ENCODE data around the gene RBM23. TPM values are rescaled to one million over a fixed set of nuclear protein-coding genes. Genes with fewer than 3 reads are reported as not detected.

The RBM23 gene
- polyA plus RNA-seq, 2 of the 4 experiments (the other 2 are of a cell fraction) = 65.8 to 68.0 TPM

DNA sequence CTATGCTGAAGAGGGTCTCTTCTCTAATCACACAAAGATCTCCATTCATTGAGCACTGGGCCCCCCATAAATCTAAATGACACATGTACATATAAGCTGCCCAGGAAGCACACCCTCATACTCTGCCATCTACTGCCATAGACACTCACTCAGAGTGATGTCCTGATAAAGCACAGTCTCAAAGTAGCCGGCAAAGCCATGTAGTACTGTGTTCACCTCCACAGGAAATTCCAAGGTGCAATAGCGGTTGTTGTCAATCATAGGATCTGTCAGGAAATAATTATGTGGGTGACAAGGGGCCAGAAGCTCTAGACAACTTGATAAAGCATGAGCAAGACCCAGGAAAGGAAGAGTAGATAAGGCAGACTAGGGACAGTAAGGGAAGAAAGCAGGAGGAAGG, 3.3 kb upstream of the RBM23 start (continued):
- TF ChIP-seq CTCF (IDR thresholded peaks at IDR 0.05) (no peak), CHD4 (IDR thresholded peaks at IDR 0.05; ENCODE audit: borderline replicate concordance) (no peak), REST (IDR thresholded peaks at IDR 0.05) (no peak), PHF8 (IDR thresholded peaks at IDR 0.05; ENCODE audit: borderline replicate concordance, low read depth) (no peak), EHF (CRISPR knock-in tag; IDR thresholded peaks at IDR 0.05) (no peak), JUN (IDR thresholded peaks at IDR 0.05) (no peak)
- TF ChIP-seq, protein P1, sequence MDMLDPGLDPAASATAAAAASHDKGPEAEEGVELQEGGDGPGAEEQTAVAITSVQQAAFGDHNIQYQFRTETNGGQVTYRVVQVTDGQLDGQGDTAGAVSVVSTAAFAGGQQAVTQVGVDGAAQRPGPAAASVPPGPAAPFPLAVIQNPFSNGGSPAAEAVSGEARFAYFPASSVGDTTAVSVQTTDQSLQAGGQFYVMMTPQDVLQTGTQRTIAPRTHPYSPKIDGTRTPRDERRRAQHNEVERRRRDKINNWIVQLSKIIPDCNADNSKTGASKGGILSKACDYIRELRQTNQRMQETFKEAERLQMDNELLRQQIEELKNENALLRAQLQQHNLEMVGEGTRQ (IDR thresholded peaks at IDR 0.05) = no peak

- FAIRE-seq = no peak
- ATAC-seq = no peak
- peaks cover 18% of the 10 kb centered on the region for H3K4me1 ChIP-seq
- ChIA-PET POLR2A (interaction anchor here (1.0 to 2.6 kb wide), 3 partner anchors 8 to 37 kb away, joined by 3 to 51 read pairs (median 3); partner anchors contain the start of genes HAUS4 and PRMT5), CTCF (interaction anchor here (0.9 to 14.6 kb wide), 5 partner anchors 10 to 364 kb away, joined by 3 to 118 read pairs (median 6); partner anchors contain the start of genes AJUBA and PRMT5)
- no peak overlapping the region for H3K4me2 ChIP-seq
- no peaks in the 10 kb centered on the region for H3K9me3 ChIP-seq
- DNase-seq (ENCODE audit: low read depth in 1 of 2, low spot score in 1 of 2) = no peak
- 92% methylated on average over 6 of the region's 6 CpGs for WGBS (ENCODE audit: missing lambda C conversion rate)
- no peak overlapping the region for H3K4me3 ChIP-seq
- TF ChIP-seq RNF2 (IDR thresholded peaks at IDR 0.05; ENCODE audit: borderline replicate concordance, low read depth) = no peak
- H3K27ac ChIP-seq = no peak overlapping the region
Measured at GRCh38 chr14:22920697-22921096, 1.7 kb upstream of the RBM23 start.

DNA sequence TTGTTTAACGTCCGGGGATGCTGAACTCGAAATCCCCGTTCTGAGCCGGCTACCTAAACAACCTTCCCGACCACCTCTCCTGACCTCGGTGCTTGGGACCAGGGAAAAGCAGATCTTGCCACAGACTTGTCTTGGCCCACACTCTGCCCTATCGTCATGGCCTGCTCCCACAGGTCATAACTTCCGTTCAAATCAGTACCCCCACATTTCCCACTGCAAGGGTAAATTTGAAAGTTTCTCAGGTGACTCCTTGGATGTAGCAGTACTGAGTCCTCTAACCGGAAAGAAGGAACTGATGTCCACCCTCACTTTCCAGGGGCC, 612 bp upstream of the RBM23 start:
- FAIRE-seq (no peak), ATAC-seq (peak in 1 of 2 experiments; percentile 48; a peak in 5 of 6 replicates)
- 0 out of 3 replicates have a peak, but pooled peaks have one; percentile 45 for TF ChIP-seq BCL3 (IDR thresholded peaks at IDR 0.05)
- TF ChIP-seq NFE2L2 (conservative IDR thresholded peaks at IDR 0.05; ENCODE audit: low read length) = no peak

More for the DNA sequence above, 612 bp upstream of the RBM23 start:
- Histone ChIP-seq H3K9me3 (no peaks in the 10 kb centered on the region), H3K4me1 (peaks cover 18% of the 10 kb centered on the region), H3K4me3 (peak overlapping the region; percentile 30), H3K4me2 (peak overlapping the region; percentile 68), H3K27ac (peak overlapping the region; percentile 54 to 78; a peak in 5 of 6 replicates)
- ChIA-PET CTCF (interaction anchor here (0.5 to 14.6 kb wide), 10 partner anchors 11 to 363 kb away, joined by 3 to 118 read pairs (median 3); partner anchors contain the start of gene PRMT5), POLR2A (interaction anchor here (0.9 to 2.6 kb wide), 10 partner anchors 10 to 153 kb away, joined by 3 to 51 read pairs (median 4); partner anchors contain the start of genes HAUS4, OXA1L and PRMT5)
- WGBS (ENCODE audit: missing lambda C conversion rate) = 20% methylated on average over 10 of the region's 10 CpGs
- DNase-seq (ENCODE audit: low read depth in 1 of 2, low spot score in 1 of 2) = no peak
